ENCODE data around the gene VPS8. TPM values are rescaled to one million over a fixed set of nuclear protein-coding genes. Genes with fewer than 3 reads are reported as not detected.

The VPS8 gene
- total and polyA plus RNA-seq, 9 of the 15 experiments (the other 6 are each of a cell fraction or from before 2014, with no cell fraction given) = 7.2 to 41.0 (median 28.3) TPM

GRCh38 chr3:184845819-184846218 is 33.9 kb downstream of the VPS8 start:
- no peak for TF ChIP-seq ZSCAN32 (CRISPR knock-in tag; IDR thresholded peaks at IDR 0.05)
- TF ChIP-seq SNIP1 (IDR thresholded peaks at IDR 0.05; ENCODE audit: low read depth) = no peak
- no peak for TF ChIP-seq XRCC3 (IDR thresholded peaks at IDR 0.05)
- no peak for TF ChIP-seq HMG20B (CRISPR knock-in tag; IDR thresholded peaks at IDR 0.05)
- TF ChIP-seq ZNF507 (tag; conservative IDR thresholded peaks at IDR 0.05) = no peak
- no peak for TF ChIP-seq GATAD2B (IDR thresholded peaks at IDR 0.05; ENCODE audit: borderline replicate concordance)
- TF ChIP-seq, protein P1, sequence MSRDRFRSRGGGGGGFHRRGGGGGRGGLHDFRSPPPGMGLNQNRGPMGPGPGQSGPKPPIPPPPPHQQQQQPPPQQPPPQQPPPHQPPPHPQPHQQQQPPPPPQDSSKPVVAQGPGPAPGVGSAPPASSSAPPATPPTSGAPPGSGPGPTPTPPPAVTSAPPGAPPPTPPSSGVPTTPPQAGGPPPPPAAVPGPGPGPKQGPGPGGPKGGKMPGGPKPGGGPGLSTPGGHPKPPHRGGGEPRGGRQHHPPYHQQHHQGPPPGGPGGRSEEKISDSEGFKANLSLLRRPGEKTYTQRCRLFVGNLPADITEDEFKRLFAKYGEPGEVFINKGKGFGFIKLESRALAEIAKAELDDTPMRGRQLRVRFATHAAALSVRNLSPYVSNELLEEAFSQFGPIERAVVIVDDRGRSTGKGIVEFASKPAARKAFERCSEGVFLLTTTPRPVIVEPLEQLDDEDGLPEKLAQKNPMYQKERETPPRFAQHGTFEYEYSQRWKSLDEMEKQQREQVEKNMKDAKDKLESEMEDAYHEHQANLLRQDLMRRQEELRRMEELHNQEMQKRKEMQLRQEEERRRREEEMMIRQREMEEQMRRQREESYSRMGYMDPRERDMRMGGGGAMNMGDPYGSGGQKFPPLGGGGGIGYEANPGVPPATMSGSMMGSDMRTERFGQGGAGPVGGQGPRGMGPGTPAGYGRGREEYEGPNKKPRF (IDR thresholded peaks at IDR 0.05; ENCODE audit: low read depth, low read length) = no peak
- no peak for TF ChIP-seq ZNF174 (CRISPR knock-in tag; IDR thresholded peaks at IDR 0.05)
- no peak for TF ChIP-seq TRIM24 (IDR thresholded peaks at IDR 0.05)
- TF ChIP-seq OTX1 (CRISPR knock-in tag; IDR thresholded peaks at IDR 0.05) = no peak
- intact Hi-C loops (cut with micrococcal nuclease) = no loop called here
- no peaks in the 10 kb centered on the region for H3K9me1 ChIP-seq (ENCODE audit: control insufficient read depth, insufficient read depth, low read length)
- H3K79me2 ChIP-seq (ENCODE audit: control insufficient read depth, insufficient read depth, low read length) = no peaks in the 10 kb centered on the region
- no peak overlapping the region for H3K27ac ChIP-seq (ENCODE audit: extremely low read depth, low read depth, low read length)
- FAIRE-seq (no peak), ATAC-seq (no peak), DNase-seq (ENCODE audit: extremely low read depth in 1 of 4, low spot score in 3 of 4) (no peak)
- H4K20me1 ChIP-seq (replicated peaks; ENCODE audit: control insufficient read depth, insufficient read depth, low read length) = no peaks in the 10 kb centered on the region
- no peak overlapping the region for H3K4me2 ChIP-seq (ENCODE audit: insufficient read depth, low read length)
- H3K9me3 ChIP-seq (replicated peaks; ENCODE audit: control insufficient read depth, insufficient read depth, low read depth, low read length) = no peaks in the 10 kb centered on the region
- H3K27me3 ChIP-seq (ENCODE audit: control insufficient read depth in 2 of 2, insufficient read depth in 2 of 2, low read length in 2 of 2) = no peaks in the 10 kb centered on the region
- no peak overlapping the region for H3K4me3 ChIP-seq
- in situ Hi-C loops (cut with MboI) = no loop called here
- ChIA-PET CTCF (ENCODE audit: low intra/inter-chr PET ratio) (no interaction called here), POLR2A (no interaction called here)
- no peak overlapping the region for H3K9ac ChIP-seq (ENCODE audit: insufficient read depth in 1 of 2, low read depth in 2 of 2, low read length in 2 of 2)
- no TSS peak for BruUV-seq (replicated peaks)
- no peaks in the 10 kb centered on the region; the same call in 2 of the 3 replicates for H3K36me3 ChIP-seq (ENCODE audit: control insufficient read depth, insufficient read depth, low read length)
- H2AFZ ChIP-seq (ENCODE audit: low read depth, low read length) = no peak overlapping the region
- no peaks in the 10 kb centered on the region for H3K4me1 ChIP-seq (replicated peaks in 1 of 2; ENCODE audit: control insufficient read depth in 2 of 2, insufficient read depth in 2 of 2, low read length in 2 of 2)

Measured in K562 (cell line).